ENCODE data around the gene FOXJ2.

DNA sequence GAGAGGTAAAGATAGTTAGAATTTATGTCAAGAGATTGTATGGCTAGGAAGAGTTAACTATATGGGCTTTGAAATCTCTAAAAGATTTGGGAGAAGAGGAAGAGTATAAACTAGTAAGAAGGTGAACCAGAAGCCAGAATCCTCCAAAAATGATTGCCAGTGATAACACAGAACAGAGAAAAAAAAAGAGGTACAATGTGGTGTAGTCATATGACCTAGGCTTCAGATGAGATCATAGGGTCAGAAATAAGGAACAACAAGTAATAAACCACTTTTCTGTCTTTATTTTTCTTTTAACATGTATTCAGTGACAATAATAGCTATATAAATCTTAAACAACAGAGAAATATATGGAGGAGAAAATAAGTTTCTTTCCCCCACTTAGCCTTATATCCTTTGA lies 47.6 kb downstream of the FOXJ2 start:
- TF ChIP-seq, protein P1, sequence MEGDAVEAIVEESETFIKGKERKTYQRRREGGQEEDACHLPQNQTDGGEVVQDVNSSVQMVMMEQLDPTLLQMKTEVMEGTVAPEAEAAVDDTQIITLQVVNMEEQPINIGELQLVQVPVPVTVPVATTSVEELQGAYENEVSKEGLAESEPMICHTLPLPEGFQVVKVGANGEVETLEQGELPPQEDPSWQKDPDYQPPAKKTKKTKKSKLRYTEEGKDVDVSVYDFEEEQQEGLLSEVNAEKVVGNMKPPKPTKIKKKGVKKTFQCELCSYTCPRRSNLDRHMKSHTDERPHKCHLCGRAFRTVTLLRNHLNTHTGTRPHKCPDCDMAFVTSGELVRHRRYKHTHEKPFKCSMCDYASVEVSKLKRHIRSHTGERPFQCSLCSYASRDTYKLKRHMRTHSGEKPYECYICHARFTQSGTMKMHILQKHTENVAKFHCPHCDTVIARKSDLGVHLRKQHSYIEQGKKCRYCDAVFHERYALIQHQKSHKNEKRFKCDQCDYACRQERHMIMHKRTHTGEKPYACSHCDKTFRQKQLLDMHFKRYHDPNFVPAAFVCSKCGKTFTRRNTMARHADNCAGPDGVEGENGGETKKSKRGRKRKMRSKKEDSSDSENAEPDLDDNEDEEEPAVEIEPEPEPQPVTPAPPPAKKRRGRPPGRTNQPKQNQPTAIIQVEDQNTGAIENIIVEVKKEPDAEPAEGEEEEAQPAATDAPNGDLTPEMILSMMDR (IDR thresholded peaks at IDR 0.05): no peak
- TF ChIP-seq POLR2A (IDR thresholded peaks at IDR 0.05): no peak

Measured in lower leg skin (tissue), 3 donors.